Upper lobe of left lung (tissue), 6 donors: ENCODE data around the gene ELK3. TPM values are rescaled to one million over a fixed set of nuclear protein-coding genes. Genes with fewer than 3 reads are reported as not detected.

Experiments
- ATAC-seq, 2 donors: fragments of 200-7000 bp; cut with Tn5 transposase; one replicate each; pipeline ENCODE4 v1.9.1; 2022; ENCODE audit warnings: mild to moderate bottlenecking in 2 of 2, moderate library complexity in 2 of 2; ENCODE audit not compliant: low FRiP score in 2 of 2
- DNase-seq, 2 donors: peaks; one replicate each; pipeline ENCODE4 v3.0.0-alpha.2; 2019 to 2020
- H3K27ac ChIP-seq, 4 donors: fragments of 200-600 bp; sonication (generic); one replicate each; pipeline ENCODE4 v1.5.1; 2016 to 2019
- H3K27me3 ChIP-seq, 4 donors: fragments of 200-600 bp; sonication (generic); one replicate each; pipeline ENCODE4 v1.5.1; 2017 to 2019
- H3K36me3 ChIP-seq, 4 donors: fragments of 200-600 bp; sonication (generic); one replicate each; pipeline ENCODE4 v1.5.1; 2016 to 2019
- H3K4me1 ChIP-seq, 4 donors: fragments of 200-600 bp; sonication (generic); one replicate each; pipeline ENCODE4 v1.5.1; 2018 to 2019
- H3K4me3 ChIP-seq, 4 donors: fragments of 200-600 bp; sonication (generic); one replicate each; pipeline ENCODE4 v1.5.1; 2017 to 2019; ENCODE audit warnings: mild to moderate bottlenecking in 2 of 4, moderate library complexity in 1 of 4
- H3K9me3 ChIP-seq, 4 donors: fragments of 200-600 bp; sonication (generic); one replicate each; pipeline ENCODE4 v1.5.1; 2018 to 2019
- EP300 ChIP-seq, 4 donors: sonication (generic); formaldehyde crosslinking; IDR thresholded peaks; one replicate each; pipeline ENCODE4 v1.5.1; 2017; ENCODE audit warnings: antibody characterized with exemption in 4 of 4, control low read depth in 2 of 4
- POLR2A ChIP-seq, 4 donors: fragments of 450-650 bp; IDR thresholded peaks; one replicate each; pipeline ENCODE4 v1.5.1; 2016 to 2017; ENCODE audit warnings: antibody characterized with exemption in 4 of 4, mild to moderate bottlenecking in 2 of 4
- POLR2AphosphoS5 ChIP-seq, 2 donors: sonication (generic); formaldehyde crosslinking; IDR thresholded peaks; one replicate each; pipeline ENCODE4 v1.5.1; 2017; ENCODE audit warnings: antibody characterized with exemption in 2 of 2
- WGBS, 2 donors: methylation state at CpG; one replicate each; pipeline ENCODE4 v1.1.5; 2017 to 2018; 5-methylcytosine and 5-hydroxymethylcytosine counted together
- total RNA-seq, 6 donors: library from RNA; depleted of rRNA in 4 of 6; stranded (reverse); fragments of >200 nt in 4 of 6; gene quantifications; one replicate each; pipeline versions ENCODE4 v1.1.0 to v1.2.1, GENCODE V29; 2016 to 2021
- TF ChIP-seq, protein P1 (sequence below), 6 experiments: fragments of 450-650 bp in 4 of 6; fragments of 200-600 bp in 2 of 6; sonication (generic) in 2 of 6; IDR thresholded peaks; one replicate each; pipeline ENCODE4 v1.5.1; 2016 to 2019; ENCODE audit warnings: antibody characterized with exemption in 6 of 6
- donor health status: DM: no; HTN: no; CAD: no; lungs with moderate emphysema.
- donor health status: DM: no; HTN: yes; CAD: no; lungs with severe emphysema.

The ELK3 gene
- total RNA-seq, 6 donors from 2014 or later, result 7.3 to 38.4 (median 22.1) TPM

DNA sequence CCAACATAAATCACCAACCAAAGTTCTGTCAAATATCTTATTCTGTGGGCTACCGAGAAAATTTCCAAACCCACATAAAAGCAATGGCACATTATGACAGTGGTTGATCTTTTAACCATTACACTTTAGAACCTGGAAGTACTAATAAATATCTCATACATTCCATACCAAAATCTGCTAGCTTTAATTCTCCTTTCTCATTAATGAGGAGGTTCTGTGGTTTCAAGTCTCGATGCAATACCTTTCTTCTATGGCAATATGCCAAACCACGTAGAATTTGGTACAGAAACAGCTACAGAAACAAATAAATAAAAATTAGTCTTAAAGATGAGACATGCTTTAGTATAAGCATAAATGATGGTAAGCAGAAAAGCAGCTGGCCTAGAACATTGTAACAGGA, 100.7 kb downstream of the ELK3 start:
- ATAC-seq (no peak), DNase-seq (no peak)
- Histone ChIP-seq H3K9me3 (no peaks in the 10 kb centered on the region), H3K4me3 (no peak overlapping the region), H3K36me3 (peaks cover 0 to 42% (median 7%) of the 10 kb centered on the region in 4 donors), H3K27me3 (no peaks in the 10 kb centered on the region), H3K27ac (no peak overlapping the region), H3K4me1 (no peaks in the 10 kb centered on the region)
- WGBS, 2 donors, result 56 to 65% methylated on average over 3 of the region's 3 CpGs
- TF ChIP-seq POLR2A (IDR thresholded peaks at IDR 0.05) (no peak), EP300 (IDR thresholded peaks at IDR 0.05) (no peak), POLR2AphosphoS5 (IDR thresholded peaks at IDR 0.05) (no peak)
- TF ChIP-seq, protein P1, sequence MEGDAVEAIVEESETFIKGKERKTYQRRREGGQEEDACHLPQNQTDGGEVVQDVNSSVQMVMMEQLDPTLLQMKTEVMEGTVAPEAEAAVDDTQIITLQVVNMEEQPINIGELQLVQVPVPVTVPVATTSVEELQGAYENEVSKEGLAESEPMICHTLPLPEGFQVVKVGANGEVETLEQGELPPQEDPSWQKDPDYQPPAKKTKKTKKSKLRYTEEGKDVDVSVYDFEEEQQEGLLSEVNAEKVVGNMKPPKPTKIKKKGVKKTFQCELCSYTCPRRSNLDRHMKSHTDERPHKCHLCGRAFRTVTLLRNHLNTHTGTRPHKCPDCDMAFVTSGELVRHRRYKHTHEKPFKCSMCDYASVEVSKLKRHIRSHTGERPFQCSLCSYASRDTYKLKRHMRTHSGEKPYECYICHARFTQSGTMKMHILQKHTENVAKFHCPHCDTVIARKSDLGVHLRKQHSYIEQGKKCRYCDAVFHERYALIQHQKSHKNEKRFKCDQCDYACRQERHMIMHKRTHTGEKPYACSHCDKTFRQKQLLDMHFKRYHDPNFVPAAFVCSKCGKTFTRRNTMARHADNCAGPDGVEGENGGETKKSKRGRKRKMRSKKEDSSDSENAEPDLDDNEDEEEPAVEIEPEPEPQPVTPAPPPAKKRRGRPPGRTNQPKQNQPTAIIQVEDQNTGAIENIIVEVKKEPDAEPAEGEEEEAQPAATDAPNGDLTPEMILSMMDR (IDR thresholded peaks at IDR 0.05), result no peak

DNA sequence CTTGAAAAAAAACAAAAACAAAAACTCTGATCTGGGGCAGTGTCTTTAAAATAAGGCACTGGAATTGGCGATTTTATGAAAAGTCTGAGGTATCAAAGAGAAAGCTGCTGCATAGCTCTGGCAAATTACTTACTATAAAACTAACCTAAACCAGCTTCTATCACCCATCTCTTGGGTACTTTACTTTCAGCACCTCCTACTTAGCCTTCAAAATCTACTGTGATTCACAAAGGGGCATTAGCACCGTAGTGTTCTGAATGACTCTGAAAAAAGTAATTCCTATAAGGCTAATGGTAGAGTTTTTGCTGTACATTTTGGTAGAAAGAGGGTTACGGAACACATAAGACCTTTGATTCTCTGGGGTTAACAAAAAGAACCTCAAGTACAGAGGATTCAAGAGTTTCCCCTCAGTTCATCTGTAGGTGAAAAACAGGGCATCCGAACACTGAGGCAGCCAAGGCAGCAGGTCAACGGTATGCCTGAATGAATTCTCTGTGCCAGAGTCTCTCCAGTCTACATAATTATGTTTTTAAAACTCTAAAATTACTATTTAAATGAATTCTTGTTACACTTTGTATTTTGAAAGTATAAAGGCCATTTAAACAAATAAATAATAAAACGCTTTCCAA, 101.5 kb downstream of the ELK3 start:
- Histone ChIP-seq H3K9me3 (no peaks in the 10 kb centered on the region), H3K36me3 (peaks cover 0 to 49% (median 7%) of the 10 kb centered on the region in 4 donors), H3K27me3 (no peaks in the 10 kb centered on the region), H3K27ac (no peak overlapping the region), H3K4me1 (no peaks in the 10 kb centered on the region), H3K4me3 (no peak overlapping the region)
- ATAC-seq (no peak), DNase-seq (no peak)
- TF ChIP-seq EP300 (IDR thresholded peaks at IDR 0.05), result no peak
- TF ChIP-seq, protein P1 (IDR thresholded peaks at IDR 0.05), result no peak
- TF ChIP-seq POLR2A (IDR thresholded peaks at IDR 0.05), result no peak
- no peak for TF ChIP-seq POLR2AphosphoS5 (IDR thresholded peaks at IDR 0.05)
- 94 to 95% methylated on average over 6 of the region's 6 CpGs for WGBS, 2 donors

DNA sequence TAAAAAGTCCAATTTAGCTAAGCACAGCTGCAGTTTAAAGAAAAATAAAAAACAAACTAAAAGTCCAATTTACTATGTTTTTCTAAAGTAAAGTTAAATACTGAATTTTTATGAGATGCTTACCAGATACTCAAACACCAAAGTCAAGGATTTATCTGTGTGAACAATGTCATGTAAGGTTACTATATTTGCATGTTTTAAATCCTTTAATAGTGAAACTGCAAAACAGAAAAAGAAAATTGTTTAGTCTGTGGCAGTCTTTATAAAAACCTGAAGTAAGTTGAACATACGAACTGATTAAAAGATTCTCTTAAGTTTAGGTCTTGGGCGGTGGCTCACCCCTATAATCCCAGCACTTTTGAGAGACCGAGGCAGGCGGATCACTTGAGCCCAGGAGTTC, 103.3 kb downstream of the ELK3 start:
- H3K4me1 ChIP-seq, result no peaks in the 10 kb centered on the region
- ATAC-seq (no peak), DNase-seq (no peak)
- no peak overlapping the region for H3K27ac ChIP-seq
- TF ChIP-seq EP300 (IDR thresholded peaks at IDR 0.05) (no peak), POLR2A (IDR thresholded peaks at IDR 0.05) (no peak), POLR2AphosphoS5 (IDR thresholded peaks at IDR 0.05) (no peak)
- TF ChIP-seq, protein P1 (IDR thresholded peaks at IDR 0.05), result no peak
- no peaks in the 10 kb centered on the region for H3K9me3 ChIP-seq
- WGBS, 2 donors, result 93% methylated on average over 4 of the region's 4 CpGs
- H3K27me3 ChIP-seq, result no peaks in the 10 kb centered on the region
- H3K4me3 ChIP-seq, result no peak overlapping the region
- H3K36me3 ChIP-seq, result peaks cover 0 to 49% (median 7%) of the 10 kb centered on the region in 4 donors

DNA sequence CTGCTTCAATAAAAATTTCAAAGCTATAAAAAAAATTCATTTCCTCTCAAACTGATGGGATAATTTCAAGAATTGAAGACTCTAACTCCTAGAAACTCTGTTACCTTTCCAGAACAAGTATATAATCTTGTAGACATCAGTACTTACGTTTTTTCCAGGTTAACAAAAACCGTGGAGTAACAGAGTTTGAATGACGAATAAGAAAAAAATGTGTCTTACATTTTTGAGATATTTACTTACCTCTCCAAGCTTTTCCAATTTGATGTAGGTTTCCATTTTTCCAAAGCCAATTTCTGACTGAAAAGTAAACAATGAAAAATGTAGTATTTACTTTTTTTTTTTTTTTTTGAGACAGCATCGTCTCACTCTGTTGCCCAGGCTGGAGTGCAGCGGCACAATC, 105.9 kb downstream of the ELK3 start:
- WGBS, 2 donors, result 66 to 87% methylated on average over 5 of the region's 5 CpGs
- Histone ChIP-seq H3K27ac (no peak overlapping the region), H3K36me3 (peaks cover 0 to 34% (median 2%) of the 10 kb centered on the region in 4 donors), H3K4me3 (no peak overlapping the region), H3K4me1 (peaks cover 0 to 6% (median 4%) of the 10 kb centered on the region in 4 donors), H3K9me3 (no peaks in the 10 kb centered on the region), H3K27me3 (no peaks in the 10 kb centered on the region)
- TF ChIP-seq, protein P1 (IDR thresholded peaks at IDR 0.05), result no peak
- TF ChIP-seq POLR2AphosphoS5 (IDR thresholded peaks at IDR 0.05) (no peak), POLR2A (IDR thresholded peaks at IDR 0.05) (no peak), EP300 (IDR thresholded peaks at IDR 0.05) (no peak)
- DNase-seq, result no peak
- no peak for ATAC-seq

DNA sequence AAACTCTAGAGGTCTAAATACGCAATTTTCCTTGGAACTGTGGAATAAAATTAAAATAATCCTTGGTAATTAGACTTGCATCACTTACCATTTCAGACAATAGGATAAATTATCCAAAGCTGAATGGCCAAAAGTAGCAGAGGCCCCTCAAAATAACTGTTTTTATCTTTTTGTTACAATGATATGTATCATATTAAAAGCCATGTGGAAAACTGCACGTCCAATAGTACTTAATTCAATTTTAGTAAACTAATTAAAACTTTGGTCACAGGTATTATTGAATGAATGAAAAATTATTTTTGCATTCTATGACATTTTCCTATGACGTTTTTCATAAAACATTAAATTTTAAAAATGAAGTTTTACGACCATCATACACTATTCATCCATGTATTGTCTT, 107.6 kb downstream of the ELK3 start:
- Histone ChIP-seq H3K27ac (no peak overlapping the region), H3K9me3 (no peaks in the 10 kb centered on the region), H3K27me3 (no peaks in the 10 kb centered on the region), H3K4me1 (peaks cover 0 to 6% (median 4%) of the 10 kb centered on the region in 4 donors), H3K36me3 (peaks cover 0 to 33% (median 2%) of the 10 kb centered on the region in 4 donors), H3K4me3 (no peak overlapping the region)
- DNase-seq (no peak), ATAC-seq (no peak)
- WGBS, 2 donors, result 86 to 97% methylated on average over 4 of the region's 4 CpGs
- TF ChIP-seq POLR2A (IDR thresholded peaks at IDR 0.05) (no peak), POLR2AphosphoS5 (IDR thresholded peaks at IDR 0.05) (no peak), EP300 (IDR thresholded peaks at IDR 0.05) (no peak)
- TF ChIP-seq, protein P1 (IDR thresholded peaks at IDR 0.05), result no peak
